Stomach (tissue), 4 donors: Measurements from ENCODE around the gene CAMSAP1.

Experiments
- EP300 ChIP-seq: sonication (generic); formaldehyde crosslinking; IDR thresholded peaks from one replicate; pipeline ENCODE4 v1.6.1; 2017; ENCODE audit warnings: antibody characterized with exemption
- POLR2A ChIP-seq, 4 donors: fragments of 450-650 bp; IDR thresholded peaks; one replicate each; pipeline ENCODE4 v1.6.1; 2016; ENCODE audit warnings: antibody characterized with exemption in 4 of 4, control low read depth in 2 of 4, mild to moderate bottlenecking in 1 of 4, moderate library complexity in 1 of 4
- POLR2AphosphoS5 ChIP-seq, 3 donors: sonication (generic); formaldehyde crosslinking; IDR thresholded peaks; one replicate each; pipeline ENCODE4 v1.6.1; 2016; ENCODE audit warnings: antibody characterized with exemption in 3 of 3
- TF ChIP-seq, protein P1 (sequence below), 7 experiments: fragments of 450-650 bp in 4 of 7; fragments of 200-600 bp in 3 of 7; sonication (generic) in 3 of 7; IDR thresholded peaks; one replicate each; pipeline ENCODE4 v1.5.1; 2016 to 2019; ENCODE audit warnings: antibody characterized with exemption in 7 of 7, control low read depth in 2 of 7, mild to moderate bottlenecking in 1 of 7

DNA sequence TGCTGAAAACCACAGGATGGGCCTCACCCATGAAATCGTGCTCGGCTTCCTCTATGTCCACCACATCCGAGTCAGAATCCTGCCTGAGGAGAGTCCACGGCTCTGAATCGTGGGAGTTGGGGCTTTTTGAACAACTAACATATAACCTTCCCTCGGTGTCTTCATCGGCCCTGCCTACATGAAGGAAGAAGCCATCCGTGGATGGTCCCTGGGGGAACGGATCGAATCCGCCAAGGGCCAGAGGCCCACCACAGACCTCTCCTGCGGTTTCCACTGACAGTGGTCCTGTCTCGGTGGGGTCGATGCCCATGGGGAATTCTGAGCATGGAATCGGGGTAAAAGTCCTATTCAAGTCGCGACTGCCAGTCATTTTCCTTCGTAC, 85.0 kb downstream of the CAMSAP1 start:
- TF ChIP-seq, protein P1, sequence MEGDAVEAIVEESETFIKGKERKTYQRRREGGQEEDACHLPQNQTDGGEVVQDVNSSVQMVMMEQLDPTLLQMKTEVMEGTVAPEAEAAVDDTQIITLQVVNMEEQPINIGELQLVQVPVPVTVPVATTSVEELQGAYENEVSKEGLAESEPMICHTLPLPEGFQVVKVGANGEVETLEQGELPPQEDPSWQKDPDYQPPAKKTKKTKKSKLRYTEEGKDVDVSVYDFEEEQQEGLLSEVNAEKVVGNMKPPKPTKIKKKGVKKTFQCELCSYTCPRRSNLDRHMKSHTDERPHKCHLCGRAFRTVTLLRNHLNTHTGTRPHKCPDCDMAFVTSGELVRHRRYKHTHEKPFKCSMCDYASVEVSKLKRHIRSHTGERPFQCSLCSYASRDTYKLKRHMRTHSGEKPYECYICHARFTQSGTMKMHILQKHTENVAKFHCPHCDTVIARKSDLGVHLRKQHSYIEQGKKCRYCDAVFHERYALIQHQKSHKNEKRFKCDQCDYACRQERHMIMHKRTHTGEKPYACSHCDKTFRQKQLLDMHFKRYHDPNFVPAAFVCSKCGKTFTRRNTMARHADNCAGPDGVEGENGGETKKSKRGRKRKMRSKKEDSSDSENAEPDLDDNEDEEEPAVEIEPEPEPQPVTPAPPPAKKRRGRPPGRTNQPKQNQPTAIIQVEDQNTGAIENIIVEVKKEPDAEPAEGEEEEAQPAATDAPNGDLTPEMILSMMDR (IDR thresholded peaks at IDR 0.05), result no peak
- TF ChIP-seq POLR2A (IDR thresholded peaks at IDR 0.05) (no peak), POLR2AphosphoS5 (IDR thresholded peaks at IDR 0.05) (no peak), EP300 (no peak)
